Vagina (tissue), 2 donors: ENCODE data around the gene PSD2.

Source experiments
- CTCF ChIP-seq, 3 experiments: fragments of 450-650 bp in 2 of 3; fragments of 200-600 bp in 1 of 3; sonication (generic) in 1 of 3; IDR thresholded peaks; one replicate each; pipeline ENCODE4 v1.5.1; 2017 to 2019; ENCODE audit warnings: antibody characterized with exemption in 3 of 3, mild to moderate bottlenecking in 2 of 3, moderate library complexity in 2 of 3
- POLR2A ChIP-seq, 2 donors: fragments of 450-650 bp; IDR thresholded peaks; one replicate each; pipeline ENCODE4 v1.6.1; 2017; ENCODE audit warnings: antibody characterized with exemption in 2 of 2, mild to moderate bottlenecking in 2 of 2, moderate library complexity in 2 of 2

GRCh38 chr5:139871614-139872013 lies 76.0 kb downstream of the PSD2 start:
- TF ChIP-seq CTCF (IDR thresholded peaks at IDR 0.05) (no peak), POLR2A (IDR thresholded peaks at IDR 0.05) (no peak)
